Measurements from ENCODE around the gene ZSCAN16. TPM values are rescaled to one million over a fixed set of nuclear protein-coding genes. Genes with fewer than 3 reads are reported as not detected.

The ZSCAN16 gene
- total and polyA plus RNA-seq, 2 of the 13 experiments (the other 11 are each of a cell fraction or from before 2014, with no cell fraction given) = 5.7 to 12.7 TPM

DNA sequence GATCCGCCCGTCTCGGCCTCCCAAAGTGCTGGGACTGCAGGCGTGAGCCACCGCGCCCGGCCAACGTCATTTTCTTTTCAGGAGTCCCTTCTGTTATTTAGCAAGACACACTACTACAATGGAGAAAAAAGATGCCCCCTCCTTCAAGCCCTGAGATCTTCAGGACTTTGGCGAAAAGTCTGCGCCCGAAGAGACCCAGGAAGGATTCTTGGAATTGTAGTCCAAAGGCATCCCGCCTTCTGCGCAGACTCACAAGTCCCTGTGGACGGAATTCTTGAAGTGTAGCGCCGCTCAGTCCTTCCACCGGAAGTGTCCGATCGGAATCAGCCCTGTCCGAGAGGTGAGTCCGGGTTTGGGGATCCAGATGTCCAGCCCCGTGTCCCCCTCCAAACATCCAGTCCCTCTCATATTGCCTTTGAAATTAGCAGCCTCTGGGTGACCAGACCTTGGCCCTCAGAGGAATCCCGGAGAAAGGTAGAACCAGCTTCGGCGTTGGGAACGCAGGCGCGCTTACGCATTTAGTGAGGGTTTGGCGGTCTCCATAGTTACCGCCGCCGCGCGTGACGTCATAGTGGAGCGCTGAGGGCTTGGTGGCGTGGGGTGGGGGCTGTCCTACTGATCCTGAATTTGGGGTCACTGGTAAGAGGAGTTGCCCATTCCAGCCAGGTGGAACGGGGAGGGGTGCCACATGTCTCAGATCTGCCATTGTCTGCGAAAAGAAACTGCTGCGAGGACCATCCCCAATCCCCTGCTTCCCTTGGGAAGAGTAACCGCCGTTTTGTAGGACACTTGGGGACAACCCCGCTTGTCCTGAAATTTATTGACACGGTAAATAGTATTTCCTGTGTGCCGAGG is 43.6 kb upstream of the ZSCAN16 start (continued):
- TF ChIP-seq, protein P1, sequence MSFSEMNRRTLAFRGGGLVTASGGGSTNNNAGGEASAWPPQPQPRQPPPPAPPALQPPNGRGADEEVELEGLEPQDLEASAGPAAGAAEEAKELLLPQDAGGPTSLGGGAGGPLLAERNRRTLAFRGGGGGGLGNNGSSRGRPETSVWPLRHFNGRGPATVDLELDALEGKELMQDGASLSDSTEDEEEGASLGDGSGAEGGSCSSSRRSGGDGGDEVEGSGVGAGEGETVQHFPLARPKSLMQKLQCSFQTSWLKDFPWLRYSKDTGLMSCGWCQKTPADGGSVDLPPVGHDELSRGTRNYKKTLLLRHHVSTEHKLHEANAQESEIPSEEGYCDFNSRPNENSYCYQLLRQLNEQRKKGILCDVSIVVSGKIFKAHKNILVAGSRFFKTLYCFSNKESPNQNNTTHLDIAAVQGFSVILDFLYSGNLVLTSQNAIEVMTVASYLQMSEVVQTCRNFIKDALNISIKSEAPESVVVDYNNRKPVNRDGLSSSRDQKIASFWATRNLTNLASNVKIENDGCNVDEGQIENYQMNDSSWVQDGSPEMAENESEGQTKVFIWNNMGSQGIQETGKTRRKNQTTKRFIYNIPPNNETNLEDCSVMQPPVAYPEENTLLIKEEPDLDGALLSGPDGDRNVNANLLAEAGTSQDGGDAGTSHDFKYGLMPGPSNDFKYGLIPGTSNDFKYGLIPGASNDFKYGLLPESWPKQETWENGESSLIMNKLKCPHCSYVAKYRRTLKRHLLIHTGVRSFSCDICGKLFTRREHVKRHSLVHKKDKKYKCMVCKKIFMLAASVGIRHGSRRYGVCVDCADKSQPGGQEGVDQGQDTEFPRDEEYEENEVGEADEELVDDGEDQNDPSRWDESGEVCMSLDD (CRISPR knock-in tag; IDR thresholded peaks at IDR 0.05; ENCODE audit: borderline replicate concordance) = peak; percentile 72; the same call in 1 of the 2 replicates
- TF ChIP-seq GZF1 (CRISPR knock-in tag; IDR thresholded peaks at IDR 0.05) (peak; percentile 83; the same call in 1 of the 2 replicates), NFKBIZ (CRISPR knock-in tag; IDR thresholded peaks at IDR 0.05) (peak; percentile 86), ZFP36 (IDR thresholded peaks at IDR 0.05; ENCODE audit: borderline replicate concordance, low read depth, low read length, partially characterized antibody) (no peak), TARDBP (CRISPR knock-in tag; IDR thresholded peaks at IDR 0.05) (peak; percentile 97), ZNF333 (CRISPR knock-in tag; IDR thresholded peaks at IDR 0.05; ENCODE audit: borderline replicate concordance) (no peak), TBP (CRISPR knock-in tag; IDR thresholded peaks at IDR 0.05) (no peak), ZNF761 (CRISPR knock-in tag; conservative IDR thresholded peaks at IDR 0.05) (no peak), HOXA7 (CRISPR knock-in tag; IDR thresholded peaks at IDR 0.05) (no peak), NFE2 (CRISPR knock-in tag; IDR thresholded peaks at IDR 0.05) (no peak), ZBTB20 (CRISPR knock-in tag; IDR thresholded peaks at IDR 0.05; ENCODE audit: borderline replicate concordance, low read depth) (peak; percentile 73), HDAC2 (CRISPR knock-in tag; IDR thresholded peaks at IDR 0.05) (peak; percentile 98), ZNF644 (CRISPR knock-in tag; IDR thresholded peaks at IDR 0.05; ENCODE audit: low read depth) (0 out of 2 replicates have a peak, but pooled peaks have one; percentile 20), ZNF124 (CRISPR knock-in tag; IDR thresholded peaks at IDR 0.05) (peak; percentile 82; the same call in 1 of the 2 replicates), ZNF205 (CRISPR knock-in tag; IDR thresholded peaks at IDR 0.05) (no peak; the same call in none of the 2 replicates), ATAD3A (CRISPR knock-in tag; IDR thresholded peaks at IDR 0.05) (no peak), HDAC1 (CRISPR knock-in tag; IDR thresholded peaks at IDR 0.05) (peak; percentile 99), CENPX (CRISPR knock-in tag; IDR thresholded peaks at IDR 0.05) (no peak)
- TF ChIP-seq, protein P2, sequence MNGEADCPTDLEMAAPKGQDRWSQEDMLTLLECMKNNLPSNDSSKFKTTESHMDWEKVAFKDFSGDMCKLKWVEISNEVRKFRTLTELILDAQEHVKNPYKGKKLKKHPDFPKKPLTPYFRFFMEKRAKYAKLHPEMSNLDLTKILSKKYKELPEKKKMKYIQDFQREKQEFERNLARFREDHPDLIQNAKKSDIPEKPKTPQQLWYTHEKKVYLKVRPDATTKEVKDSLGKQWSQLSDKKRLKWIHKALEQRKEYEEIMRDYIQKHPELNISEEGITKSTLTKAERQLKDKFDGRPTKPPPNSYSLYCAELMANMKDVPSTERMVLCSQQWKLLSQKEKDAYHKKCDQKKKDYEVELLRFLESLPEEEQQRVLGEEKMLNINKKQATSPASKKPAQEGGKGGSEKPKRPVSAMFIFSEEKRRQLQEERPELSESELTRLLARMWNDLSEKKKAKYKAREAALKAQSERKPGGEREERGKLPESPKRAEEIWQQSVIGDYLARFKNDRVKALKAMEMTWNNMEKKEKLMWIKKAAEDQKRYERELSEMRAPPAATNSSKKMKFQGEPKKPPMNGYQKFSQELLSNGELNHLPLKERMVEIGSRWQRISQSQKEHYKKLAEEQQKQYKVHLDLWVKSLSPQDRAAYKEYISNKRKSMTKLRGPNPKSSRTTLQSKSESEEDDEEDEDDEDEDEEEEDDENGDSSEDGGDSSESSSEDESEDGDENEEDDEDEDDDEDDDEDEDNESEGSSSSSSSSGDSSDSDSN (CRISPR knock-in tag; IDR thresholded peaks at IDR 0.05) = peak; percentile 93
- TF ChIP-seq, protein P3, sequence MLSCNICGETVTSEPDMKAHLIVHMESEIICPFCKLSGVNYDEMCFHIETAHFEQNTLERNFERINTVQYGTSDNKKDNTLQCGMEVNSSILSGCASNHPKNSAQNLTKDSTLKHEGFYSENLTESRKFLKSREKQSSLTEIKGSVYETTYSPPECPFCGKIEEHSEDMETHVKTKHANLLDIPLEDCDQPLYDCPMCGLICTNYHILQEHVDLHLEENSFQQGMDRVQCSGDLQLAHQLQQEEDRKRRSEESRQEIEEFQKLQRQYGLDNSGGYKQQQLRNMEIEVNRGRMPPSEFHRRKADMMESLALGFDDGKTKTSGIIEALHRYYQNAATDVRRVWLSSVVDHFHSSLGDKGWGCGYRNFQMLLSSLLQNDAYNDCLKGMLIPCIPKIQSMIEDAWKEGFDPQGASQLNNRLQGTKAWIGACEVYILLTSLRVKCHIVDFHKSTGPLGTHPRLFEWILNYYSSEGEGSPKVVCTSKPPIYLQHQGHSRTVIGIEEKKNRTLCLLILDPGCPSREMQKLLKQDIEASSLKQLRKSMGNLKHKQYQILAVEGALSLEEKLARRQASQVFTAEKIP (CRISPR knock-in tag; IDR thresholded peaks at IDR 0.05; ENCODE audit: borderline replicate concordance) = no peak
